ENCODE measurements around the gene KRTAP9-2.
"Not testable (repeated sequence)": the region's sequence is repeated elsewhere in the genome, so short reads cannot be mapped to it uniquely, and the experiment has no call there.

Gene KRTAP9-2

GRCh38 chr17:41237949-41238437 lies 11.5 kb downstream of the KRTAP9-2 start, which contains the start of gene KRTAP9-8:
Gene KRTAP9-8 (plus strand): TSS chr17:41237999. CDS start chr17:41238052, 53 bp downstream.
- not testable (repeated sequence) for DNase-seq

GRCh38 chr17:41246995-41247787 lies 20.7 kb downstream of the KRTAP9-2 start:
- not testable (repeated sequence) for DNase-seq

DNA sequence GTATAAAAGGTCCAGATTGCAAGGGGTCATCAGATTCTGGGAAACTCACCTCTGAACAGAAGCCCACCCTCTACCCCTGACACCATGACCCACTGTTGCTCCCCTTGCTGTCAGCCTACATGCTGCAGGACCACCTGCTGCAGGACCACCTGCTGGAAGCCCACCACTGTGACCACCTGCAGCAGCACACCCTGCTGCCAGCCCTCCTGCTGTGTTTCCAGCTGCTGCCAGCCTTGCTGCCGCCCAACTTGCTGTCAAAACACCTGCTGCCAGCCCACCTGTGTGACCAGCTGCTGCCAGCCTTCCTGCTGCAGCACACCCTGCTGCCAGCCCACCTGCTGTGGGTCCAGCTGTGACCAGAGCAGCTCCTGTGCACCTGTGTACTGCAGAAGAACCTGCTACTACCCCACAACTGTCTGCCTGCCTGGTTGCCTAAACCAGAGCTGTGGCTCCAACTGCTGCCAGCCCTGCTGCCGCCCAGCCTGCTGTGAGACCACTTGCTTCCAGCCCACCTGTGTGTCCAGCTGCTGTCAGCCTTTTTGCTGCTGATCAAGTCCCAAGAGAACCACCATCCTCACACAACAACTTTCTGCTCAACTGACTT lies 23.3 kb downstream of the KRTAP9-2 start, which contains the start of gene KRTAP9-4:
Gene KRTAP9-4 (plus strand): TSS at position 51 of the 604 bp plus-strand sequence. CDS start 34 bp downstream, at position 85.
- not testable (repeated sequence) for DNase-seq

- no peak for DNase-seq
Observed at GRCh38 chr17:41251261-41251660, 24.8 kb downstream of the KRTAP9-2 start.

DNA sequence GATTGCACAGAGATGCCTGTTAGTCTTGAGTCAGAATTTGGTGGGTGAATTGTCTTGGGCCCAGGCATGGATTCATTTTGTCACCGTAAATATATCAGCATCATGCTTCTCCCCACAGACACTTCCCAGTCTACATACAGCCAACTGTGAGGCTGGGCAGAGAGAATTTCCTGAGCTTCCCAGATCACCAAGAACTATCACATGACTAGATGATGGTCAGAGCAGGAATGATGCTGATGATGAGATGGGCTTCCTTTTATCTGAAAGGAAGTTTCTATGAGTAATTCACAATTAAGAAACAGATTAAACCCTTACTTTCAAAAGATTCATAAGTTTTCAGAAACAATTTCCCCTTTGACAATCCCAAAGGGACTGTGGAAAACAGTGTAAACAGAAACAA lies 28.4 kb downstream of the KRTAP9-2 start:
- DNase-seq: no peak

- not testable (repeated sequence) for DNase-seq
Observed at GRCh38 chr17:41255381-41256290, 29.2 kb downstream of the KRTAP9-2 start, which contains the start of gene KRTAP9-9. Gene KRTAP9-9 (plus strand): TSS chr17:41255384.

GRCh38 chr17:41256291-41256685 lies 29.8 kb downstream of the KRTAP9-2 start:
- DNase-seq: no peak

DNA sequence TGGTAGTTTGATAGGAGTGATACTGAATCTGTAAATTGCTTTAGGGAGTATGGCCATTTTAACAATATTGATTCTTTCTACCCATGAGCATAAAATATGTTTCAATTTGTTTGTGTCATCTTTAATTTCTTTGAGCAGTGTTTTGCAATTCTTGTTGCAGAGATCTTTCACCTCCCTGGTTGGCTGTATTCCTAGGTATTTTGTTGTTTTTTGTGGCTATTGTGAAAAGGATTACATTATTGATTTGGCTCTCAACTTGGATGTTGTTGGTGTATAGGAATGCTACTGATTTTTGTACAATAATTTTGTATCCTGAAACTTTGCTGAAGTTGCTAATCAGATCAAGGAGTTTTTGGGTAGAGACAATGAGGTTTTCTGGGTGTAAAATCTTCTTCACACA lies 32.0 kb downstream of the KRTAP9-2 start:
- DNase-seq: no peak

DNA sequence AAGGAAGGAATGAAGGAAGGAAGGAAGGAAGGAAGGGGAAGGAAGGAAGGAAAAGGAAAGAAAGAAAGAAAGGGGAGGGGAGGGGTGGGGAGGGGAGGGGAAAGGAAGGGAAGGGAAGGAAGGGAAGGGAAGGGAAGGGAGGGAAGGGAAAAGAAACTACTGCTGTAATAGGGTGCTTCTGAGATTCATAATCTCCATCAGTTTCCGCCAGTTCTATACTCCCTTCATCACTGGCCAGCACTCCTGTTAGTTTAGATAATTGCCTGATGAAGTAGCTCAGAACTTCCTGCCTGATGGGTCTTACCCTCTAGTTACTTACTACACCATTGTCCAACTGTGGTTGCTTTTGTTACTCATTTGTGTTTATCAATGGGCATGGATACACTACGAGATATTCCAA lies 36.8 kb downstream of the KRTAP9-2 start:
- DNase-seq: no peak

DNA sequence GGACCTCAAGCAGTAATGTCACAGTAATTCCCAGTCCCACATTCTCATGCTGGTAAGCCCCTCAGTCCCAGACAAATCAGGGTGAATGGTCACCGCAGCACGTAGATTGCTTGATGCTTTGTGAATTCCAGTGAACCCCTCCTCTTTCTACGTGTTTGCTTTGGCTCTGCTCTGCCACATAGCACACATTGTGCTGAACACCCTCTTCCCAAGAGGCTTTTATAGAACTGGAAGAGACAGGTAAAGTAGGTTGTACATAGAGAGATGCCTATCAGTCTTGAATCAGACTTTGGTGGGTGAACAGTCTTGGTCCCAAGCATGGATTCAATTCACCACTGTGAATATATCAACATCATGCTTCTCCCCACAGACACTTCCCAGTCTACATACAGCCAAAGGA lies 38.2 kb downstream of the KRTAP9-2 start:
- DNase-seq: no peak

DNA sequence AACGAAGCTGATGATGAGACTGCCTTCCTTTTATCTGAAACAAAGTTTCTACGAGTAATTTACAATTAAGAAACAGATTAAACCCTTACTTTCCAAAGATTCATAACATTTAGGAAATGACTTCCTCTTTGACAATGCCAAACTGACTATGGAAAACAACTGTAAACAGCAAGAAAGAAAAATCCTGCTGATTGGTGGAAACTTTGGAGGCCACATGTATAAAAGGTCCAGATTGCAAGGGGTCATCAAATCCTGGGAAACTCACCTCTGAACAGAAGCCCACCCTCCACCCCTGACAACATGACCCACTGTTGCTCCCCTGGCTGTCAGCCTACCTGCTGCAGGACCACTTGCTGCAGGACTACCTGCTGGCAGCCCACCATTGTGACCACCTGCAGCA lies 38.6 kb downstream of the KRTAP9-2 start, which contains the start of gene KRTAP9-6:
Gene KRTAP9-6 (plus strand): TSS at position 301 of the 400 bp plus-strand sequence. CDS start 0 bp downstream, at position 301.
- no peak for DNase-seq

DNA sequence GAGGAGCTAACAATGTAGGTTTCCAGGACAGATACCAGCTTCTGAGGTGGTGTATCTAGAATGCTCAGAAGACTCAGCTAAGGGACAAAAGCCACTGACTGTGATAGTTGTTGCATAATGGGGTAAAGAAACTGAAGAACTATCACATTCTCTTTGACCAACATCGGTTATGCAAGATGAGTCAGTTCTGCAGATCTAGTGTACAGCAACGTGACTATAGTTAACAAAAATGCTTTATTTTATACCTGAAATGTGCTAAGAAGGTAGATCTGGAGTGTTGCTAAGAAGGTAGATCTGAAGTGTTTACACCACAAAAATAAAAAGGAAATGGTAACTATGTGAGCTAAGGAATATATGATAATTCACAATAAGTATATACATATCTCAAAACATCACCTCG lies 41.3 kb downstream of the KRTAP9-2 start:
- no peak for DNase-seq

GRCh38 chr17:41271323-41271722 lies 44.9 kb downstream of the KRTAP9-2 start:
- not testable (repeated sequence) for DNase-seq

DNA sequence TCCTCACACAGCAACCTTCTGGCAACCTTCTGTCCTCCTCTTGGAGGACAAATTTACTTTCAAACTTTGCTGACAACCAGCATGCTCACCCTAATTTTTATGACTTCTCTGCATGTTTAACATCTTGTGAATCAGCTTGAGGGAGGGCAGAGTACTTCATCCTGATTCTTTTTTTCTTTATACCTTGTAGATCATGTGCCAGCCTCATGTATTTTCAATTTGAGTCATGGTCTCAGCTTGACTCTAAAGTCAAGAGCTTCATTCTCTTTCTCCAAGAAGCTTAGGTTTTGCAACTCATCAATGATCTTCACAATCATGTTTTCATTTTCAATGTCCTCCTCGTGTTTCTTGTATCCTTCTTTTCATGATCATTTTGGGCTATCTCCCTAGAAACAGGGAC lies 45.4 kb downstream of the KRTAP9-2 start:
- no peak for DNase-seq

DNA sequence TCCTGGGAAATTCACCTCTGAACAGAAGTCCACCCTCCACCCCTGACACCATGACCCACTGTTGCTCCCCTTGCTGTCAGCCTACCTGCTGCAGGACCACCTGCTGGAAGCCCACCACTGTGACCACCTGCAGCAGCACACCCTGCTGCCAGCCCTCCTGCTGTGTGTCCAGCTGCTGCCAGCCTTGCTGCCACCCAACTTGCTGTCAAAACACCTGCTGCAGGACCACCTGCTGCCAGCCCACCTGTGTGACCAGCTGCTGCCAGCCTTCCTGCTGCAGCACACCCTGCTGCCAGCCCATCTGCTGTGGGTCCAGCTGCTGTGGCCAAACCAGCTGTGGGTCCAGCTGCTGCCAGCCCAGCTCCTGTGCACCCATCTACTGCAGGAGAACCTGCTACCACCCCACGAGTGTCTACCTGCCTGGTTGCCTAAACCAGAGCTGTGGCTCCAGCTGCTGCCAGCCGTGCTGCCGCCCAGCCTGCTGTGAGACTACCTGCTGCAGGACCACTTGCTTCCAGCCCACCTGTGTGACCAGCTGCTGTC lies 49.3 kb downstream of the KRTAP9-2 start, which contains the start of gene KRTAP9-7:
Gene KRTAP9-7 (plus strand): TSS at position 51 of the 543 bp plus-strand sequence. CDS start 0 bp downstream, at position 51.
- DNase-seq: not testable (repeated sequence)

Measured in activated effector memory CD4-positive, alpha-beta T cell treated with anti-CD3 and anti-CD28 coated beads, Interleukin-2, amount 50 U/mL, for 16 hours (primary cell).